Stimulated activated CD4-positive, alpha-beta T cell treated with anti-CD3 and anti-CD28 coated beads, TNF-alpha, amount 100 ng/mL, for 4 hours (primary cell): ENCODE measurements around the gene AMH.
"Not testable (repeated sequence)": the region's sequence is repeated elsewhere in the genome, so short reads cannot be mapped to it uniquely, and the experiment has no call there.

Experiments
- DNase-seq, 3 experiments: peaks; one replicate each; pipeline ENCODE4 v3.0.0-alpha.2; 2020; ENCODE audit warnings: low read depth in 3 of 3

The AMH gene

GRCh38 chr19:2249010-2249866 is at the start of gene AMH:
AMH (plus strand) TSS chr19:2249323; CDS start chr19:2249333, 10 bp downstream.
- DNase-seq: no peak

DNA sequence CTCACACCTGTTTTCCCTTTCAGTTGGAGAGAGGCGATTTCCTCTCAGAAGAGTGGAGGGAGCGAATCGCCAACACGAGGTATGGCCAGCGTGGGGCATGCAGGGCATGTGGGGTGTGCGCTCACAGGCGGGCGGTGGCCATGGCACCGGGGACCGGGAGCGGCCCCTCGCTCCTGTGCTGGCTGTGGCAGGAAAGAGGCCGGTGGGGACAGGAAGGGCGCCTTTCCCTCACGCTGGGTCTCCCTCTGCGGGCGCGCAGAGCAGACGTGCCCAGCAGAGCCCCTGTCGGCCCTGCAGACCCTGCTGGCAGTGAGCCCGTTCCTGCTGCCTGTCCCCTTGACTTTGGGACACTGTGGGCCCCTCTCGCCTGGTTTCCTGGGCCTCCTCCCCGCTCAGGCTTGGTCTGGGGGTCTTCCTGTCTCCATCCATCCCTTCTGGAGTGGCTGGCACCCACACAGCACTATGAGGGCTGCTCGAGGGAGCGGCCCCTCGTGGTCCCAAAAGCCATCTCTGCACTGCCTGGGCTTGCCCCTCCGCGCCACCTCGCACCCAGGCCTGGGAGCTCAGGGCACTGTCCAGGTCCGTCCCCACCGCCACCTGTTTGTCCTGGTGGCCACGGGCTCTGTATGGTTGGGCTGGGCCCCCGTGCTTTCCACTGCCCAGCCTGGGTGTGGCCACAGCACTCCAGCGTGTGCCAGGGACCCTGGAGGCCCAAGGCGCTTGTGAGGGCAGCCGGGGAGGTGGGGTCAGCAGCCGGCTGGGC is 49.1 kb upstream of the AMH start:
- DNase-seq: no peak

- DNase-seq: not testable (repeated sequence)
Measured at GRCh38 chr19:2200624-2201294, 48.4 kb upstream of the AMH start.

DNA sequence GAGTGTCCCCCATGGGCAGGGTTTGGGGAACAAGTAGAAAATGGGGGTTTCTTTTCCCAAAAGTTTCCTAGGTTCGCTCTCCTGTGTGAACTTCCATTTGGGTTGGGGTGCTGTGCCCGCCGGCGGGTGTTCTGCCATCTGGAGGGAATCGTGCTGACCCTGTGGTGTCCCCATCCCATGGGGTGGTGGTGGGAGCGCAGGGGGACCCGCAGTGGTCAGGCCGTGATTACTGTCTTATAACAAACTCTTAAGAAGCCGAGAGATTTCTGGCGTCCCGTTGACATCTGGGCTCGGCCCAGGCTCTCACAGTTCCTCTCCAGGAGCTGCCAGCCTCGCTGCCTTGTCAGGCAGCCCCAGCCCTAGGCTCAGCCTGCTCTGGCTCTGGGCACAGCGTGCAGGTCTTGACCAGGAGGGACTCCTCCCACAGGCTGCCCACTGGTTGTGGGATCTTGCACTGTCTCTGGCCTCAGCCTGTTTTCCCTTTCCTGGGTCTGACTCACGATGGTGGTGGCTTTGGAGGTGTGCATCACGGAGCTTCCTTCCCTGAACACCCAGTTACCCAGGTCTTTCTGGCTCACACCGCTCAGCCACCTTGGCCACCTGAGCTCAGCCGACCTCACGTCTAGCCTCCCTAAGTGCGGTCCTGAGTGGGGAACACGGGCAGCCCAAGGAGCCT is 47.5 kb upstream of the AMH start:
- DNase-seq: no peak

DNA sequence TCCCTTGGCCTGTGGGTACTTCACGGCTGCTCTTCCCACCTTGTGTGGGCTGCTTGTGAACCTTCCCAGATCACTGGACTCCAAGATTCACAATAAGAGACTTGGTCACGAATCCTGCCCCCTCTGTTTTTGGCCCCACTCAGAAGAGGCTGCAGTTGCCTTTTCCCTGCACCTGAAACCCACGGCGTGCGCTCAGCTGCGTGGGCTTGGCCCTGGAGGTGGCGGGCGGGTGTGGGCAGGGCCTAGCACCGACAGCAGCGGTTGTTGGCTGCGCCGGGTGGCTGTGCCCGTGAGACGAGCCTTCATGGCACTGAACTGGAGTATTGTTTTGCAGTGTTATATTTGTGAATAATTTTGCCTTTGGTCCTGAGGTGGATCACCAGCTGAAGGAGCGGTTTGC is 46.8 kb upstream of the AMH start:
- no peak for DNase-seq

GRCh38 chr19:2207008-2207407 is 42.1 kb upstream of the AMH start:
- DNase-seq: no peak

- DNase-seq: no peak
Measured at GRCh38 chr19:2207991-2208860, 40.9 kb upstream of the AMH start.

DNA sequence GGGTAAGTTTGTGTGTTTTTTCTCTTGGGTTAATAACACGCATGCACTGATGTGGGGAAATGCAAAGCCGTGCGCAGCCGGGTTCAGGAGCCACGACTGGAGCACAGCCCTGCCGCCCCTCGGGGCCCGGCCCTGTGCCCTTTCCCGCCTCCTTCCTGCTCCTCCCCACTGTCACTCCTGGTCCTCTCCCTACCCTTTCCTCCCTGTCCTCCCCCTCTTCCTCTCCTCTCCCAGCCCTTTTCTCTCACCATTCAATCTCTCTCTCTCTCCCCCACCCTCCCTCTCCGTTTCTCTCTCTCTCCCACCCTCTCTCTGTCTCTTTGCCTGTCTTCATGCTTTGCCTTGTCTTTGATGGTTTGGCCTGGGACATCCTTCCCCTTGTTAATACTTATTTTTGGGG is 40.1 kb upstream of the AMH start:
- no peak for DNase-seq

DNA sequence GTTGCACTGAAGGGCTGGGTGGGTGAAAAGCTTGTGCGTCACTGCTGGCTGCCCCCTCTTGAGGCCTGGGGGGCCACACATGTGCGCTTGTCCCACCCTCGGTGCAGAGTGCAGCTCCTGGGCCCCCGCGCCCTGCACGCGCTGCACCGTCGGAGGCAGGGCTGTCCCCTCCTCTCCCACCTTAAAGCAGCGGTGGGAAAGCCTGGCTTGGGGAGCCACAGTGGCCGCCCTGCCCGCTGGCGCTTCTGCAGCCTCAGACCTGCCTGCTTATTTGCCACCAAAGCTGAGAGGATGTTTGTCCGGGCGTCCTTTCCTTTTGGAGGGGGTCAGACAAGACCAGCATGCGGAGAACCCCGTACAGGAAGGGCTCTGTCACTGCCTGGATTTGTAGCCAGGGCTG is 39.7 kb upstream of the AMH start:
- DNase-seq: no peak

- no peak for DNase-seq
Measured at GRCh38 chr19:2210206-2210605, 38.9 kb upstream of the AMH start.

GRCh38 chr19:2210987-2211740 is 38.0 kb upstream of the AMH start:
- no peak for DNase-seq

- no peak for DNase-seq
Measured at GRCh38 chr19:2212861-2213711, 36.0 kb upstream of the AMH start.

DNA sequence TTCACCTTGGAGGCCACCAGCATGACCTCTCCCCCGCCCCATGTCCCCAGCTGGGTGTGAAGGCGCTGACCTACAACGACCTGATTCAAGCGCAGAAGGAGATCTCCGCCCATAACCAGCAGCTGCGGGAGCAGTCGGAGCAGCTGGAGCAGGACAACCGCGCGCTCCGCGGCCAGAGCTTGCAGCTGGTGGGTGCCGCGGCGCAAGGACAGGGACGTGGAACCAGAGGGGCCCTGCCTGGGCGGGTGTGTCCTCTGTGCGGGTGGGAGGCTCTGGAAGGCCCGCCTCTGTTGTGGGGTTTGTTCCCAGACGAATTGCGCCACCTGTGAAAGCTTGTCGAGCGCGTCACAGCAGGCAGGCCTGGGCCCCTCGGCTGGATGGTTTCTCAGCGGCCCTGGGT is 35.3 kb upstream of the AMH start:
- no peak for DNase-seq

DNA sequence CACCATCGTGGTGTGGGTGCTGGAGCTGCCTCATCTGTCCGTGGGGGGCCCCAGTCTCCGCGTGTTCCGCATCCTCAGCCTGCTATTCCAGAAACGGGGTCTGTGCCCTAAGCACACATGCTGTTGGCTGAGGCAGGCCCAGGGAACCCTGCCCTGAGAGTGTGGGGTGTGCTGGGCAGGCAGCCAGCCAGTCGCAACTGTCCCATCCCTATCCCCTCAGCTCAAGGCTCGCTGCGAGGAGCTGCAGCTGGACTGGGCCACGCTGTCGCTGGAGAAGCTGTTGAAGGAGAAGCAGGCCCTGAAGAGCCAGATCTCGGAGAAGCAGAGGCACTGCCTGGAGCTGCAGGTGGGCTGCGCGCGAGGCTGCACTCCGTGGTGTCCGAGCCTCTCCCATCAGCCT is 34.9 kb upstream of the AMH start:
- no peak for DNase-seq

GRCh38 chr19:2215281-2215751 is 33.8 kb upstream of the AMH start:
- no peak for DNase-seq

- no peak for DNase-seq
Measured at GRCh38 chr19:2216361-2217225, 32.5 kb upstream of the AMH start.

GRCh38 chr19:2217591-2217990 is 31.5 kb upstream of the AMH start:
- DNase-seq: no peak

GRCh38 chr19:2219726-2220125 is 29.4 kb upstream of the AMH start:
- no peak for DNase-seq
